GM23338 (cell line): Measurements from ENCODE around the gene OMG. TPM values are rescaled to one million over a fixed set of nuclear protein-coding genes. Genes with fewer than 3 reads are reported as not detected.
"Not testable (repeated sequence)": the region's sequence is repeated elsewhere in the genome, so short reads cannot be mapped to it uniquely, and the experiment has no call there.

Experiments used
- ATAC-seq: fragments of 200-7000 bp; cut with Tn5 transposase; 3 replicates; pipeline ENCODE4 v1.9.1; 2020
- DNase-seq: peaks from one replicate; pipeline ENCODE4 v3.0.0-alpha.2; 2015; ENCODE audit warnings: low spot score
- H2AFZ ChIP-seq: fragments of 200-600 bp; sonication (generic); 2 replicates; pipeline ENCODE4 v1.8.0; 2016; ENCODE audit warnings: antibody characterized with exemption, mild to moderate bottlenecking, moderate library complexity
- H3F3A ChIP-seq: fragments of 200-600 bp; sonication (generic); replicated peaks from 2 replicates; pipeline ENCODE4 v1.8.0; 2017; ENCODE audit warnings: antibody characterized with exemption, mixed run types, low read depth
- H3K27ac ChIP-seq: fragments of 200-600 bp; sonication (generic); 2 replicates; pipeline ENCODE4 v1.6.1; 2016; ENCODE audit warnings: low read depth
- H3K27me3 ChIP-seq: fragments of 200-600 bp; sonication (generic); 2 replicates; pipeline ENCODE4 v1.8.0; 2016; ENCODE audit warnings: mild to moderate bottlenecking, mixed run types, moderate library complexity; ENCODE audit not compliant: insufficient read depth
- H3K36me3 ChIP-seq: fragments of 200-600 bp; sonication (generic); 2 replicates; pipeline ENCODE4 v1.8.0; 2016; ENCODE audit warnings: mild to moderate bottlenecking; ENCODE audit not compliant: insufficient read depth
- H3K4me1 ChIP-seq: fragments of 200-600 bp; sonication (generic); 2 replicates; pipeline ENCODE4 v1.8.0; 2016; ENCODE audit warnings: mild to moderate bottlenecking, moderate library complexity; ENCODE audit not compliant: insufficient read depth
- H3K4me2 ChIP-seq: fragments of 200-600 bp; sonication (generic); 2 replicates; pipeline ENCODE4 v1.7.1; 2017; ENCODE audit warnings: mixed run types
- H3K4me3 ChIP-seq: fragments of 200-600 bp; sonication (generic); 2 replicates; pipeline ENCODE4 v1.6.1; 2016; ENCODE audit warnings: mixed run types
- H3K79me2 ChIP-seq: fragments of 200-600 bp; sonication (generic); replicated peaks from 2 replicates; pipeline ENCODE4 v1.8.0; 2017; ENCODE audit warnings: mild to moderate bottlenecking; ENCODE audit not compliant: insufficient read depth
- H3K9me2 ChIP-seq: fragments of 200-600 bp; sonication (generic); 2 replicates; pipeline ENCODE4 v1.8.0; 2017; ENCODE audit not compliant: insufficient read depth
- H4K20me1 ChIP-seq: fragments of 200-600 bp; sonication (generic); replicated peaks from 2 replicates; pipeline ENCODE4 v1.8.0; 2017; ENCODE audit warnings: mild to moderate bottlenecking; ENCODE audit not compliant: insufficient read depth
- H3K27ac Mint-ChIP-seq: 2 replicates; pipeline ENCODE4 v1.8.0; 2020; ENCODE audit warnings: inconsistent platforms, mild to moderate bottlenecking, moderate library complexity, mixed read lengths
- H3K27me3 Mint-ChIP-seq: 3 replicates; pipeline ENCODE4 v1.8.0; 2022; ENCODE audit warnings: low read depth, mild to moderate bottlenecking, moderate library complexity, mixed read lengths, inconsistent platforms; ENCODE audit not compliant: insufficient read depth, poor library complexity
- H3K36me3 Mint-ChIP-seq: 3 replicates; pipeline ENCODE4 v1.8.0; 2021; ENCODE audit warnings: low read depth, mild to moderate bottlenecking, inconsistent platforms, moderate library complexity, mixed read lengths
- H3K4me1 Mint-ChIP-seq: 3 replicates; pipeline ENCODE4 v1.8.0; 2020; ENCODE audit warnings: mild to moderate bottlenecking, inconsistent platforms, mixed read lengths
- H3K4me3 Mint-ChIP-seq: 3 replicates; pipeline ENCODE4 v1.8.0; 2021; ENCODE audit warnings: moderate library complexity, mild to moderate bottlenecking, inconsistent platforms, mixed read lengths
- H3K9me3 Mint-ChIP-seq: 3 replicates; pipeline ENCODE4 v1.8.0; 2020; ENCODE audit warnings: moderate library complexity, mild to moderate bottlenecking, inconsistent platforms, mixed read lengths
- CREB1 ChIP-seq: fragments of 250-450 bp; sonication (Bioruptor Pico); IDR thresholded peaks from 2 replicates; pipeline ENCODE4 v1.5.0; 2020; ENCODE audit warnings: low read depth, mild to moderate bottlenecking, moderate library complexity
- EZH2 ChIP-seq: fragments of 200-600 bp; sonication (generic); IDR thresholded peaks from one replicate; pipeline ENCODE4 v1.8.0; 2017; ENCODE audit warnings: antibody characterized with exemption, mild to moderate bottlenecking, low read depth; ENCODE audit not compliant: unreplicated experiment
- JUNB ChIP-seq: IDR thresholded peaks from one replicate; pipeline ENCODE4 v1.6.1; 2016; ENCODE audit warnings: antibody characterized with exemption; ENCODE audit not compliant: unreplicated experiment
- NANOG ChIP-seq: IDR thresholded peaks from 2 replicates; pipeline ENCODE4 v1.6.1; 2016; ENCODE audit warnings: antibody characterized with exemption, borderline replicate concordance
- POLR2AphosphoS5 ChIP-seq: IDR thresholded peaks from 2 replicates; pipeline ENCODE4 v1.6.1; 2016; ENCODE audit warnings: antibody characterized with exemption, low read depth
- STAT1 ChIP-seq: IDR thresholded peaks from one replicate; pipeline ENCODE4 v1.6.1; 2016; ENCODE audit warnings: antibody characterized with exemption; ENCODE audit not compliant: unreplicated experiment
- ZNF331 ChIP-seq: fragments of 250-450 bp; sonication (Bioruptor Pico); IDR thresholded peaks from 2 replicates; pipeline ENCODE4 v1.5.0; 2020; ENCODE audit warnings: low read depth, mild to moderate bottlenecking, moderate library complexity
- polyA plus RNA-seq: library from polyadenylated mRNA; unstranded; fragments of >200 nt; fragmentation: Nextera tagmentation; extraction: Ambion mirVana; gene quantifications from 2 replicates; pipeline ENCODE4 v1.2.1, GENCODE V29; 2016
- total RNA-seq: library from RNA; depleted of rRNA; stranded (reverse); fragments of >200 nt; shearing (Covaris generic); gene quantifications from 2 replicates; pipeline ENCODE4 v1.2.3, GENCODE V29; 2014
- TF ChIP-seq, protein P1 (sequence below): fragments of 250-450 bp; sonication (Bioruptor Pico); IDR thresholded peaks from 2 replicates; pipeline ENCODE4 v1.5.0; 2020; ENCODE audit warnings: mild to moderate bottlenecking, moderate library complexity
- TF ChIP-seq, protein P2 (sequence below): IDR thresholded peaks from one replicate; pipeline ENCODE4 v1.6.1; 2018; ENCODE audit warnings: antibody characterized with exemption; ENCODE audit not compliant: unreplicated experiment
- TF ChIP-seq, protein P3 (sequence below), 2 experiments: fragments of 200-600 bp in 1 of 2; sonication (generic) in 1 of 2; conservative IDR thresholded peaks; 2 replicates each; pipeline versions ENCODE4 v1.5.1 to v1.6.1; 2016 to 2017; ENCODE audit warnings: antibody characterized with exemption in 2 of 2, low read depth in 2 of 2, mild to moderate bottlenecking in 2 of 2, moderate library complexity in 1 of 2

The OMG gene
- total and polyA plus RNA-seq, 2 experiments from 2014 or later = 0.71 TPM; not detected in 1

DNA sequence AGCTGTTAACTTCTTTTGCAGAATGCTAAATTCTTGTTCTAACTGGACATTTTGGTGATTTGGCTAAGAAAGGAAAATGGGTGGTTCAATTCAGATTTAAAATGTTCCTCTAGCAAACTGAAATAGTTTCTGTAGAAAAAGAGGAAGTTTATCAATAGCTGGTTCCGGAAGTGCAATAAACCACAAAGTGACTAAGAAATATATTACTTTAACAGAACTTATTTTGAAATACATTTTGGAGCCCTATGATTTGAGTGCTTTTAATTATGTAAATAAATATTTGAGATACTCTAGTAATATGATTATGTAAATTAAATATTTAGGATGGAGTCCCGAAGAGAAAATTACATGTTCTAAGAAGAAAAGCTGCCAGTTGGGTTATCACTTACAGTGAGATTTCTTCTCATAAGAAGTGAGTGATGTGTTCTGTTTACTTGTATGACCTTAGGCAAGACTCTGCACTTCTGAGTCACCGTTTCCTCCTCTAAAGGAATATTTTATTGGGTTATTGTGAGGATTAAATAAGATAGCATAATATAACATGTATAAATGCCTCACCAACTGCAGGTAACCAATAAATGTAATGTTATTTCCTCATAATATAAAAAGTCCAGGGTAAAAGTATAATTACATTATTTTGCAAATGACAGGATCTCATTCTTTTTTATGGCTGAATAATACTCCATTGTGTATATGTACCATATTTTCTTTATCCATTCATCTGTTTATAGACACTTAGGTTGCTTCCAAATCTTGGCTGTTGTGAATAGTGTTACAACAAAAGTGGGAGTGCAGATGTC is 17.1 kb upstream of the OMG start, which contains the start of gene EVI2B:
TSS of gene EVI2B (minus strand) at position 73 of the 800 bp plus-strand sequence. CDS start 8,445 bp downstream, outside the sequence.
- H3K27me3 ChIP-seq = no peaks in the 10 kb centered on the region
- DNase-seq (no peak), ATAC-seq (no peak)
- H3K36me3 Mint-ChIP-seq = no peaks in the 10 kb centered on the region
- H3K4me3 Mint-ChIP-seq = no peak within 1 kb of the TSS
- no peaks in the 10 kb centered on the region for H3K9me3 Mint-ChIP-seq
- H3F3A ChIP-seq = no peaks in the 10 kb centered on the region
- H3K4me2 ChIP-seq = no peak within 1 kb of the TSS
- no peak within 1 kb of the TSS for H3K27ac ChIP-seq
- no peaks in the 10 kb centered on the region for H3K79me2 ChIP-seq
- H3K27ac Mint-ChIP-seq = no peak within 1 kb of the TSS
- no peak within 1 kb of the TSS for H2AFZ ChIP-seq
- H3K4me1 ChIP-seq = peaks cover 20% of the 10 kb centered on the region; the same call in 1 of the 2 replicates
- no peaks in the 10 kb centered on the region for H3K36me3 ChIP-seq
- no peak within 1 kb of the TSS for H3K4me3 ChIP-seq
- H3K4me1 Mint-ChIP-seq = peaks cover 21% of the 10 kb centered on the region
- no peaks in the 10 kb centered on the region for H3K27me3 Mint-ChIP-seq
- no peaks in the 10 kb centered on the region for H4K20me1 ChIP-seq
- no peaks in the 10 kb centered on the region for H3K9me2 ChIP-seq
- TF ChIP-seq, protein P1, sequence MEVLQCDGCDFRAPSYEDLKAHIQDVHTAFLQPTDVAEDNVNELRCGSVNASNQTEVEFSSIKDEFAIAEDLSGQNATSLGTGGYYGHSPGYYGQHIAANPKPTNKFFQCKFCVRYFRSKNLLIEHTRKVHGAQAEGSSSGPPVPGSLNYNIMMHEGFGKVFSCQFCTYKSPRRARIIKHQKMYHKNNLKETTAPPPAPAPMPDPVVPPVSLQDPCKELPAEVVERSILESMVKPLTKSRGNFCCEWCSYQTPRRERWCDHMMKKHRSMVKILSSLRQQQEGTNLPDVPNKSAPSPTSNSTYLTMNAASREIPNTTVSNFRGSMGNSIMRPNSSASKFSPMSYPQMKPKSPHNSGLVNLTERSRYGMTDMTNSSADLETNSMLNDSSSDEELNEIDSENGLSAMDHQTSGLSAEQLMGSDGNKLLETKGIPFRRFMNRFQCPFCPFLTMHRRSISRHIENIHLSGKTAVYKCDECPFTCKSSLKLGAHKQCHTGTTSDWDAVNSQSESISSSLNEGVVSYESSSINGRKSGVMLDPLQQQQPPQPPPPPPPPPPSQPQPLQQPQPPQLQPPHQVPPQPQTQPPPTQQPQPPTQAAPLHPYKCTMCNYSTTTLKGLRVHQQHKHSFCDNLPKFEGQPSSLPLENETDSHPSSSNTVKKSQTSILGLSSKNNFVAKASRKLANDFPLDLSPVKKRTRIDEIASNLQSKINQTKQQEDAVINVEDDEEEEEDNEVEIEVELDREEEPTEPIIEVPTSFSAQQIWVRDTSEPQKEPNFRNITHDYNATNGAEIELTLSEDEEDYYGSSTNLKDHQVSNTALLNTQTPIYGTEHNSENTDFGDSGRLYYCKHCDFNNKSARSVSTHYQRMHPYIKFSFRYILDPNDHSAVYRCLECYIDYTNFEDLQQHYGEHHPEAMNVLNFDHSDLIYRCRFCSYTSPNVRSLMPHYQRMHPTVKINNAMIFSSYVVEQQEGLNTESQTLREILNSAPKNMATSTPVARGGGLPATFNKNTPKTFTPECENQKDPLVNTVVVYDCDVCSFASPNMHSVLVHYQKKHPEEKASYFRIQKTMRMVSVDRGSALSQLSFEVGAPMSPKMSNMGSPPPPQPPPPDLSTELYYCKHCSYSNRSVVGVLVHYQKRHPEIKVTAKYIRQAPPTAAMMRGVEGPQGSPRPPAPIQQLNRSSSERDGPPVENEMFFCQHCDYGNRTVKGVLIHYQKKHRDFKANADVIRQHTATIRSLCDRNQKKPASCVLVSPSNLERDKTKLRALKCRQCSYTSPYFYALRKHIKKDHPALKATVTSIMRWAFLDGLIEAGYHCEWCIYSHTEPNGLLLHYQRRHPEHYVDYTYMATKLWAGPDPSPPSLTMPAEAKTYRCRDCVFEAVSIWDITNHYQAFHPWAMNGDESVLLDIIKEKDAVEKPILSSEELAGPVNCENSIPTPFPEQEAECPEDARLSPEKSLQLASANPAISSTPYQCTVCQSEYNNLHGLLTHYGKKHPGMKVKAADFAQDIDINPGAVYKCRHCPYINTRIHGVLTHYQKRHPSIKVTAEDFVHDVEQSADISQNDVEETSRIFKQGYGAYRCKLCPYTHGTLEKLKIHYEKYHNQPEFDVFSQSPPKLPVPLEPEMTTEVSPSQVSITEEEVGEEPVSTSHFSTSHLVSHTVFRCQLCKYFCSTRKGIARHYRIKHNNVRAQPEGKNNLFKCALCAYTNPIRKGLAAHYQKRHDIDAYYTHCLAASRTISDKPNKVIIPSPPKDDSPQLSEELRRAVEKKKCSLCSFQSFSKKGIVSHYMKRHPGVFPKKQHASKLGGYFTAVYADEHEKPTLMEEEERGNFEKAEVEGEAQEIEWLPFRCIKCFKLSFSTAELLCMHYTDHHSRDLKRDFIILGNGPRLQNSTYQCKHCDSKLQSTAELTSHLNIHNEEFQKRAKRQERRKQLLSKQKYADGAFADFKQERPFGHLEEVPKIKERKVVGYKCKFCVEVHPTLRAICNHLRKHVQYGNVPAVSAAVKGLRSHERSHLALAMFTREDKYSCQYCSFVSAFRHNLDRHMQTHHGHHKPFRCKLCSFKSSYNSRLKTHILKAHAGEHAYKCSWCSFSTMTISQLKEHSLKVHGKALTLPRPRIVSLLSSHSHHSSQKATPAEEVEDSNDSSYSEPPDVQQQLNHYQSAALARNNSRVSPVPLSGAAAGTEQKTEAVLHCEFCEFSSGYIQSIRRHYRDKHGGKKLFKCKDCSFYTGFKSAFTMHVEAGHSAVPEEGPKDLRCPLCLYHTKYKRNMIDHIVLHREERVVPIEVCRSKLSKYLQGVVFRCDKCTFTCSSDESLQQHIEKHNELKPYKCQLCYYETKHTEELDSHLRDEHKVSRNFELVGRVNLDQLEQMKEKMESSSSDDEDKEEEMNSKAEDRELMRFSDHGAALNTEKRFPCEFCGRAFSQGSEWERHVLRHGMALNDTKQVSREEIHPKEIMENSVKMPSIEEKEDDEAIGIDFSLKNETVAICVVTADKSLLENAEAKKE (CRISPR knock-in tag) = no peak
- TF ChIP-seq, protein P2, sequence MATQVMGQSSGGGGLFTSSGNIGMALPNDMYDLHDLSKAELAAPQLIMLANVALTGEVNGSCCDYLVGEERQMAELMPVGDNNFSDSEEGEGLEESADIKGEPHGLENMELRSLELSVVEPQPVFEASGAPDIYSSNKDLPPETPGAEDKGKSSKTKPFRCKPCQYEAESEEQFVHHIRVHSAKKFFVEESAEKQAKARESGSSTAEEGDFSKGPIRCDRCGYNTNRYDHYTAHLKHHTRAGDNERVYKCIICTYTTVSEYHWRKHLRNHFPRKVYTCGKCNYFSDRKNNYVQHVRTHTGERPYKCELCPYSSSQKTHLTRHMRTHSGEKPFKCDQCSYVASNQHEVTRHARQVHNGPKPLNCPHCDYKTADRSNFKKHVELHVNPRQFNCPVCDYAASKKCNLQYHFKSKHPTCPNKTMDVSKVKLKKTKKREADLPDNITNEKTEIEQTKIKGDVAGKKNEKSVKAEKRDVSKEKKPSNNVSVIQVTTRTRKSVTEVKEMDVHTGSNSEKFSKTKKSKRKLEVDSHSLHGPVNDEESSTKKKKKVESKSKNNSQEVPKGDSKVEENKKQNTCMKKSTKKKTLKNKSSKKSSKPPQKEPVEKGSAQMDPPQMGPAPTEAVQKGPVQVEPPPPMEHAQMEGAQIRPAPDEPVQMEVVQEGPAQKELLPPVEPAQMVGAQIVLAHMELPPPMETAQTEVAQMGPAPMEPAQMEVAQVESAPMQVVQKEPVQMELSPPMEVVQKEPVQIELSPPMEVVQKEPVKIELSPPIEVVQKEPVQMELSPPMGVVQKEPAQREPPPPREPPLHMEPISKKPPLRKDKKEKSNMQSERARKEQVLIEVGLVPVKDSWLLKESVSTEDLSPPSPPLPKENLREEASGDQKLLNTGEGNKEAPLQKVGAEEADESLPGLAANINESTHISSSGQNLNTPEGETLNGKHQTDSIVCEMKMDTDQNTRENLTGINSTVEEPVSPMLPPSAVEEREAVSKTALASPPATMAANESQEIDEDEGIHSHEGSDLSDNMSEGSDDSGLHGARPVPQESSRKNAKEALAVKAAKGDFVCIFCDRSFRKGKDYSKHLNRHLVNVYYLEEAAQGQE = no peak
- TF ChIP-seq EZH2 = no peak
- no peak for TF ChIP-seq NANOG
- no peak for TF ChIP-seq STAT1
- no peak for TF ChIP-seq CREB1 (CRISPR knock-in tag)
- TF ChIP-seq, protein P3, sequence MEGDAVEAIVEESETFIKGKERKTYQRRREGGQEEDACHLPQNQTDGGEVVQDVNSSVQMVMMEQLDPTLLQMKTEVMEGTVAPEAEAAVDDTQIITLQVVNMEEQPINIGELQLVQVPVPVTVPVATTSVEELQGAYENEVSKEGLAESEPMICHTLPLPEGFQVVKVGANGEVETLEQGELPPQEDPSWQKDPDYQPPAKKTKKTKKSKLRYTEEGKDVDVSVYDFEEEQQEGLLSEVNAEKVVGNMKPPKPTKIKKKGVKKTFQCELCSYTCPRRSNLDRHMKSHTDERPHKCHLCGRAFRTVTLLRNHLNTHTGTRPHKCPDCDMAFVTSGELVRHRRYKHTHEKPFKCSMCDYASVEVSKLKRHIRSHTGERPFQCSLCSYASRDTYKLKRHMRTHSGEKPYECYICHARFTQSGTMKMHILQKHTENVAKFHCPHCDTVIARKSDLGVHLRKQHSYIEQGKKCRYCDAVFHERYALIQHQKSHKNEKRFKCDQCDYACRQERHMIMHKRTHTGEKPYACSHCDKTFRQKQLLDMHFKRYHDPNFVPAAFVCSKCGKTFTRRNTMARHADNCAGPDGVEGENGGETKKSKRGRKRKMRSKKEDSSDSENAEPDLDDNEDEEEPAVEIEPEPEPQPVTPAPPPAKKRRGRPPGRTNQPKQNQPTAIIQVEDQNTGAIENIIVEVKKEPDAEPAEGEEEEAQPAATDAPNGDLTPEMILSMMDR (conservative IDR thresholded peaks at IDR 0.05; ENCODE audit: low read depth in 2 of 2) = no peak
- TF ChIP-seq ZNF331 (CRISPR knock-in tag) = no peak
- TF ChIP-seq POLR2AphosphoS5 = no peak
- no peak for TF ChIP-seq JUNB

DNA sequence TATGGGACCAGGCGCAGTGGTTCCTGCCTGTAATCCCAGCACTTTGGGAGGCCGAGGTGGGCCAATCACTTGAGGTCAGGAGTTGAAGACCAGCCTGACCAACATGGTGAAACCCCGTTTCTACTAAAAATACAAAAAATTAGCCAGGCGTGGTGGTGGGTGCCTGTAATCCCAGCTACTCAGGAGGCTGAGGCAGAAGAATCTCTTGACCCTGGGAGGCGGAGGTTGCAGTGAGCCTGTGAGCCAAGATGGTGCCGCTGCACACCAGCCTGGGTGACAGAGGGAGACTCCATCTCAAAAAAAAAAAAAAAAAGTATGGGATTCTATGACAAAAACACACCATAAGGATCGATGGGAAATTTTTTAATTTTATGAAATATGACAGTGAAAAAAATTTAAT is 15.2 kb upstream of the OMG start:
- not testable (repeated sequence) for DNase-seq, H3K36me3 Mint-ChIP-seq, H3K4me1 Mint-ChIP-seq, H3K27ac ChIP-seq, H3F3A ChIP-seq, H3K4me1 ChIP-seq, H3K4me3 Mint-ChIP-seq, H3K9me2 ChIP-seq, H3K4me2 ChIP-seq, H3K79me2 ChIP-seq, H3K27me3 Mint-ChIP-seq, ATAC-seq, H3K27me3 ChIP-seq, H3K36me3 ChIP-seq, H3K4me3 ChIP-seq, H3K9me3 Mint-ChIP-seq, H2AFZ ChIP-seq, H4K20me1 ChIP-seq, H3K27ac Mint-ChIP-seq
